Renal cortical epithelial cell (primary cell): ENCODE data around the gene AHRR. TPM values are rescaled to one million over a fixed set of nuclear protein-coding genes. Genes with fewer than 3 reads are reported as not detected.
"Not testable (repeated sequence)": the region's sequence is repeated elsewhere in the genome, so short reads cannot be mapped to it uniquely, and the experiment has no call there.

Experiments
- DNase-seq: peaks from one replicate; pipeline ENCODE4 v3.0.0-alpha.2; 2011; ENCODE audit warnings: low read depth
- total RNA-seq: library from RNA; depleted of rRNA; stranded (reverse); fragments of >200 nt; gene quantifications from 2 replicates; pipeline ENCODE4 v1.2.3, GENCODE V29; 2014

Gene AHRR
- total RNA-seq, 1 donor from 2014 or later = 2.4 TPM

DNA sequence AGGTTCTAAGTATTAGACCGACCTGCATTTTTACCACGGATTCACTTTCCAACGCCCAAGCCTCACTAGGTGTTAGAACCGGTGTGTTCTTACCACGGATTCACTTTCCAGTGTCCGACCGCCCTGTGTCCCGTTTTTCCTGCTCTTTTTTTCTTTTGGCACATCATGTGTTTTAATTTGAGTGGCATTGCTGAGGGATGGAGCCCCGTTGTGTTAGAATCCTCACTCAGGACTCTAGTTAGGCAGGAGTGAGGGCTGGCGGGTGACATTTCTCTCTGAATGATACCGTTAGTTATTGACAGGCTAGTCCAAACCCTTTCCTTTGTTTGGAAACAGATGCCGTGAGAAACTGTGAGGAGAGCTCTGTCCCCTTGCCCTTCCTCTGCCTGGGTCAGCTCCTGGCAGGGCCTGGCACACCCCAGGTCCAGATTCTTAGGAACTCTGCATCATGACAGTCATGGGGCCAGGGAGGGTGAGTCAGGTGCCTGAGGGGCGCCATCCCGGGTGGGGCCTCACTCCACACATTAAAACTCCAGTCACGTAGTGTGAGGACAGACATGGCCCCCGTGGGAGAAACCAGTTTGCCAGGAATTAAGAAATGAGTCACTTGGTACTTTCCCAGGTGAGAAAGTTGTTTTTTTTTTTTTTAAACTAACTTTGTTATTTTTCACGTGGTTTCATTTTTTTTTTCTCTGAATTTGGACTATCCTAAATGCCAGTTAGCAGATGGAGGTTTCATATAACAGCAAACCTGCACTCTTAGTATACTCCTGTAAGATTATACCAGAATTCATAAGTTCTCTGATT, 137.2 kb downstream of the AHRR start:
- peak; percentile 93 for DNase-seq

DNA sequence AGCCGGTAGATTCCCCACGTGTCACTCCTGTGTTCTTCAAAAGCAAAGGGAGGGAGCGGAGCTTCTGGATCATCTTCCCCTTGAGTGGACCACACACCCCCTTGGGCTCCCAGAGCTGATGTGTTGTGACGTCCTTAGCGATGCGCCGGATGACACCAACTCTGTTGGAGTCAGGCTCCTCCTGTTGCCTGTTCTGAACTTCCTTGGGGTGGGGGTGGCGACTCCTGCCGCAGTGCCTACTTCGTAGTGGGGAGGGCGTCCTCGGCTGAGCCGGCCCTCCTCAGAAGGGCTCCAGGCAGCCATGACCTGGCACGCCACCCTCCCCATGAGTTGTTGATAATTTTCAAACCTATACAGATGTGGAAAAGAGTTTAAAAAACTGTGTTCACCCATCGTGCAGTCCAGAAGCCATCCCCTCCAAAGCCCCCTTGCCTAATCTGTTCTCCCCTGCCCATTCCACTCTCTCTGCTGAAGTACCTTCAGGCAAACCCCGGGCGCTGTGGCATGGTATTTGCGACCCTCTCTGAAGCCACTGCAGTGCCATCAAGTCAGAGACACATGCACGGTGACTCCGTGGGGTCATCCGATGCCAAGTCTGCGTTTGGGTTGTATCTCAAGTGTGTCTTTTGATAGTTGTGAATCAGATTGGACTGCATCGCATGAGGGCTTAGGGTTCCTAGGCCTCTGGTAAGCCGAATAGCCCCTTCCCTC, 138.2 kb downstream of the AHRR start:
- DNase-seq = no peak

DNA sequence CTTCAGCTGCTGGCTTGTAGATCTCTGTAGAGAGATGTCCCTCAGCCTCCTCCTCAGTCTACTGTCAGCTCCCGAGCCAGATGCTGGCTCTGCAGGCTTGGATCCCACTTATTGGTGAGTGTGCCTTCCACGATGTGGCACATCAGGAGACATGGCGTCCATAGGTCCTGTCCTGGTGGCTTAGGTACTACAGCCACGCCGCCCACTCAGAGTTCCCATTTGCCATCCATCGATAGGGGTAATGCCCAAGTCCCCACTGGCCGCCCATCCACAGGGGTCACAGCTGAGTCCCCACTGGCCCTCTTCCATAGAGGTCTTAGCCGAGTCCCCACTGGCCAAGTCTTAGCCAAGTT, 138.7 kb downstream of the AHRR start:
- no peak for DNase-seq

DNA sequence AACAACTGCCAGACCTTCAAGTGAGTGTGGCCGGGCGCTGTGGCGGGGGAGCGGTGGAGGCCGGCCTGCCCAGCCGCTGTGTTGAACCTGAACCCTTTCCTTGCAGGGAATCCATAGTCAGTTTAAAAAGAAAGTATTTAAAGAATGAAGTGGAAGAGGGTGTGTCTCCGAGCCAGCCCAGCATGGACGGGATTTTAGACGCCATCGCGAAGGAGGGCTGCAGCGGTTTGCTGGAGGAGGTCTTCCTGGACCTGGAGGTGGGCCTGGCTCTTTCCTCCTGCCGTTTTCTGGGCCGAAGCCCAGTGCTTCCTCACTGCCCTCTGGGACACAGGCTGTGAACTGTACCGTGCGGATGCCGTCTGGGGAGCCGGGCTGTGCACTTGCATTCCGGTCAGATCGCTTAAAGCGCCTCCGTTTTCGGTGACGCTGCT, 140.6 kb downstream of the AHRR start:
- DNase-seq = no peak

DNA sequence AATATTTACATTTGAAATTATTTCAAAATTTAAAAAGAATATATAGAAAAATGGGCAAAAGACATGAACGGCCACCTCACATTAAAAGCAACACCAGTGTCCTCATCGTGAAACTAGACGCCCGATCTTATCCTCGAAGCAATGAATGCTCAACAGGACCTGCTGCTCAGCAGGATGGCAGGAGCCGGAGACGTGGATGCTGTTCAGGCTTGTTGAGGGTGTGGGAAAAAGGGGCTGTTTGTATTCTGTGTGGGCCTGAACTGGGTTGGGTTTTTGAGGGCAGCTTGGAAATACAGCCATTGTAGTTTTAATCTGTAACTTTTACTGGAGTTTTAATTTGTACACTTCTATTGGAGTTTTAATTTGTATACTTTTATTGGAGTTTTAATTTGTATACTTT, 141.8 kb downstream of the AHRR start:
- no peak for DNase-seq

DNA sequence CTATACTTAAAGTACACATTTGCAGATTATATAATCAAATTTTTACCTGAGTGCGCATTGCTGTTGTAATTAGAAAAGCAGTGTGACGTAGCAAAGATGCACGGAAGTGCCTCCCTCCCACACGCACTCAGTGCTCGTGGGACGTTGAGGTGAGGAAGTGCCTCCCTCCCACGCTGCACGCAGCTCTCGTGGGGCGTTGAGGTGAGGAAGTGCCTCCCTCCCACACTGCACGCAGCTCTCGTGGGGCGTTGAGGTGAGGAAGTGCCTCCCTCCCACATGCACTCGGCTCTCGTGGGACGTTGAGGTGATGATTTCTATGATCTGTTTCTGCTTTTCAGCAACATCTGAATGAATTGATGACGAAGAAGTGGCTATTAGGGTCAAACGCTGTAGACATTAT, 142.4 kb downstream of the AHRR start:
- no peak for DNase-seq

DNA sequence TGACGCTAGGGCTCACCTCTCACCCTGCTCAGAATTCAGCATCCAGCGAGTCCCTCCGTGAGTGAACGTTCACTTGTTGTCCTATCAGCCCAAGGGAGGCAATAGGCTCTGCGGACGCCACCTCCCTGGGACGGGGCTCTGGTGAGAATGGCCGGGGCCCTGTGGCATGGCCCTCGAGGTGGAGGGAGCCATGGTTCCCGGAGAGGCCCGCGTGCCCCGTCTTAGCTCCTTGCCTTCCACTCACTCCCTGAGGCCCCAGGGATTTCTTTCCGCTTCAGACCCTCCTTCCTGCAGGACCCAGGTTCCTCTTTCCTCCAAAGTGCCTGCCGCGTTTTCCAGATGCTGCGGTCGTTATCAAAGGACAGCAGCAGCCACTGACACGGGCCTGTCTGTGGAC, 142.9 kb downstream of the AHRR start:
- no peak for DNase-seq

DNA sequence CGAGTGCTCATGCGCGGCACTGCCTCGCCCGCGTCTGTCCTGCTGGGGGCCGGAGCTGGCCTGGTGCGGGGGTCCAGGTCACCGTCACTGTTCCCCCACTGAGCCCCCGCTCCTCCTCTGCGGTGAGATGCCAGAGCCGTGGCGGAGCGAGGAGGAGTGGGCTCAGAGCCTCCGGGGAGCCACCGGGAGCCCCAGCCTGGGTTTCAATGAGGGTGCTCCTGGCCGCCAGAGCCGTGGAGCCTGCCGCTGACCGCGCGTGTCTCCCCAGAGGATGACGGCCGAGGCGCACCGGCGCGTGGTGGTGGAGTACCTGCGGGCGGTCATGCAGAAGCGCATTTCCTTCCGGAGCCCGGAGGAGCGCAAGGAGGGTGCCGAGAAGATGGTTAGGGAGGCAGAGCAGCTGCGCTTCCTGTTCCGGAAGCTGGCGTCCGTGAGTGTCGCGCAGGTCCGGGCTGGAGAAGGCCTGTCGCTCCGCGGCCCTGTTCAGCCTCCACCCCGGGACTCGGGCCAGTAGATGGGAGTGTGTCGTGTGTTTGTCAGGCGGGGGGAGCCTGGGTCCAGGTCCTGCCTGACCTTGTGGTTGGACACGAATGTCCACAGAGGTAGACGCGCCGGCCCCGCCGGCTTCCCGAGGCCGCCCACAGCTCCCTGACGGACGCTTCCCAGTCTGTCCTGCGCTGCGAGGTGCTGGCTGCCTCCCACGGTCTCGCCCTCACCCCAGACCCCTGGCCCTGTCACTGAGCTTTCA, 143.5 kb downstream of the AHRR start:
- DNase-seq = no peak

DNA sequence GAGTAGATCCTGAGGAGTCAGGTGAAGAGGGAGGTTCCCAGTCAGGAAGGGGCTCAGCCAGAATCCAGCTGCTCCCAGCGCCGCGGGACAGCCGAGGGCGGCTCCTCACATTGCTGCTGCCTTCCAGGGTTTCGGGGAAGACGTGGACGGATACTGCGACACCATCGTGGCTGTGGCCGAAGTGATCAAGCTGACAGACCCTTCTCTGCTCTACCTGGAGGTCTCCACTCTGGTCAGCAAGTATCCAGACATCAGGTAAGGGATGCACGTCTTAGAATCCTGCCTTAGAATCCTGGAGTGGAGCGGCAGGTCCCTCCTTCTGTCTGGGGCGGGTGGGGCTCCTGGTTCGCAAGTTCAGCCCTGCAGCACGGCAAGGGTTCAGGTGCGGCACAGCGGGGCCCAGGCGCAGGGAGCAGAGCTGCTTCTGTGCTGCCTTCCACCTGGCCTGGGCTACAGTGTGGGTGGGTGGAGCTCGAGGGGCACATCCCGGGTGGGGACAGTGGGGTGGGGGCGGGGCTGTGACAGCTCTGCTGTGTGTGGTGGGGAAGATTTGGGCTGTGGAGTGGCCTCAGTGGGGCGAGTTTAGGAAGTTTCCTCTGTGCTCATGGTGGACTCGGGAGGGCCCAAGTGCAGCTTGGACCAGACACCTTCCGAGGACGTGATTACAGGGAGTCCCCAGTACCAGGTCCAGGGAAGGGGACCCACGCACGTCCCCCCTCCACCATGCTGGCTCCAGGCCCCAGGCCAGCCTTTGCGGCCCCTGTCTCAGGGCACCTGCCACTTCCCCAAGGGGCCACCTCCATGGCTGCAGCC, 144.3 kb downstream of the AHRR start:
- no peak for DNase-seq

DNA sequence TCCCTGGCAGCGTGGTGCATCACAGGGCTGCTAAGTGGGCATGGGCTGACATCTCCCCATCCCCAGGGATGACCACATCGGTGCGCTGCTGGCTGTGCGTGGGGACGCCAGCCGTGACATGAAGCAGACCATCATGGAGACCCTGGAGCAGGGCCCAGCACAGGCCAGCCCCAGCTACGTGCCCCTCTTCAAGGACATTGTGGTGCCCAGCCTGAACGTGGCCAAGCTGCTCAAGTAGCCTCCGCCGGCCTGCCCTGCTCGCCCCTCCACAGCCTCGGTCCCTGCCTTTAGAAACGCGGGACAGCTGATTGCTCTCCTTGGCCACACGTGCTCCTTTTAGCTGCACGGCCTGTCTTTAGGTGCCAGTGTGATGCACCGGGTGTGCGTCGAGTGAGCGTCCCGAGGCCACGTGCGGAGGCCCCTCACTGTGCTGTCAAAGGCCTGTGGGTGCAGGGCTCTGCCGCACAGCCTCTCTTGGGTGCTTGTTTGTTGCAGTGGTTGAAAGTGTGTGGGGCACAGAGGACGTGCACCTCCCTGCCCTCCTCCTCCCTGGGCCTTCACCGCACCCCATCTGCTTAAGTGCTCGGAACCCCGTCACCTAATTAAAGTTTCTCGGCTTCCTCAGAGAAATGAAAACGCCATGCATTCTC, 145.3 kb downstream of the AHRR start:
- no peak for DNase-seq

DNA sequence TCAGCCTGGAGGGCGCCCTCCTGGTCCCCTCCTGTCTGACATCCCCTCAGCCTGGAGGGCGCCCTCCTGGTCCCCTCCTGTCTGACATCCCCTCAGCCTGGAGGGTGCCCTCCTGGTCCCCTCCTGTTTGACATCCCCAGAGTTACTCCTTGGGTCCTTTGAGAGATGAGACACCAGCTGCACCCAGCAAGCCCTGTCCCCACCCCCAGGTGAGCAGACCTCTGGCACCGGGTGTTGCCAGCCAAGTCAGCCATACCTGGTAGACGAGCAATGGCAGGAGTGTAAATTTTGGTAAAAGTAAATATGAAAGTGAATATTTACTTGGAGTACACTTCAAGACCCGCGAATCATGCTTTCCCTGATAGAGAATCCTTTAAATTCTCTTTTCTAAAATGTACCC, 146.9 kb downstream of the AHRR start:
- no peak for DNase-seq

DNA sequence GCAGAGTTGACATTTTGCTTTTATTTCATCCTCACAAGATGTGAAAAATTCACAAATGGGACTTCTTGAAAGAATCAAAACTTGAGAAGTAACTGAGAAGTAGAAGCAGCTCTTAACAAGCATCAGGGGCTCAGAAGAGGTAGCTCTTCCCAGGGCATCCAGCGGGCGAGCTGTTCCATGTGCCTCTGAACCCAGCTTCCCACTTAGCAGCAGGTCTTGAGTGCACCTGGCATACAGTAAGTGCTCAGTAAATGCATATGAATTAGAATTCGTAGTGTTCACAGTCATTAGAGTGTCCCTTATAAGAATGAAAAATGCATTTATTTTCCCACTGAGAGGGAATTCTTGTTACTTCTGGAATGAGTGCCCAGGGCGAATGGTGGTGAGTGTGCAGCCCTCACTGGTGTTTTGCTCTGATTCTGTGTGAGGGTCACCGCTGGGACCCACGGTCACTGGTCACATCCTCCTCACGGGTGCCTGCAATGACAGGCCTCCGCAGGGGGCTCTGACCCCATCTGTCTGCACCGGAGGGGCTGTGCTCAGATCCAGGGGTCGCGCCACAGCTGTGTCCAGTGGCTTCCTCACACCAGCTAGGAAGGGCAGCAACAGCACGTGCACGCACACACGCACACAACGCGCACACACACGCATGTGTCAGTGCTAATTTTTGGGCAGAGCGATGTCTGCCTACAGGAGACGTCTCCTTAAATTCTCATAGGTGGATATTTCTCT, 148.4 kb downstream of the AHRR start:
- DNase-seq = no peak

DNA sequence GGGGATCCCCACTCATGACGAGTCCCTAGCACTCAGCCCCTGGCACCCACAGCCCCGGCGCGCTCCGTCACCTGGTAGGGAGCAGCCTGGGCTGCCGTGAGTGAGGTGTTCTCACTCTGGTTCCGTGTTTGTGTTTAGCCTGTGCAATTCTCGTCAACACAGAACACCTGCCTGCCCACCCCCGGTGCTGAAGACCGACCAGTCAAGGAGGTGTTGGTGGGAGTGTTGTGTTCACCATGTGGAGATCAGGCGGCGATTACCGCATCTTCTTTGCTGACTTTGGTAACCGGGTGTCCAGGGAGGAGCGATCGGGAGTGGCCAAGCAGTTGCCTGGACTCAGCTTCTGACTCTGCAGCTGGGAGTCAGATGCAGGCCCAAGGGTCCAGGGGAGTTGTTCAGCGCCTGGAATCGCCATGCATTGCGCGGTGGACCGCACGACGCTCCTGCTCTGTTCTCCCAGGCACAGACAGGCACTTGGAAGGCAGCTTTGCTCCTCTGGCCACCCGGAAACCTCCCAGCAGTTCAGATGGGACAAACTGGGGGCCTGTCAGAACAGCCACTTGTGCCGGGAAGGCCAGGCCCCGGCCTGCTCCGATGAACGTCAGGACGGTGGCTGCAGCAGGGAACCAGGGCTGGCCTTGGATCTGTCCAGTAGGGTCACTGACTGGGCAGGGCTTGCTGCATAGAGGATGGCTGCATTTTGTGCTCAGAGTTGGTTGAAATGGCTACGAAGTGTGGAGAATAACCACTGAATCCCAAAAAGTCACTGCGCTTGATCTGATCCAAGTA, 149.6 kb downstream of the AHRR start:
- DNase-seq = no peak

DNA sequence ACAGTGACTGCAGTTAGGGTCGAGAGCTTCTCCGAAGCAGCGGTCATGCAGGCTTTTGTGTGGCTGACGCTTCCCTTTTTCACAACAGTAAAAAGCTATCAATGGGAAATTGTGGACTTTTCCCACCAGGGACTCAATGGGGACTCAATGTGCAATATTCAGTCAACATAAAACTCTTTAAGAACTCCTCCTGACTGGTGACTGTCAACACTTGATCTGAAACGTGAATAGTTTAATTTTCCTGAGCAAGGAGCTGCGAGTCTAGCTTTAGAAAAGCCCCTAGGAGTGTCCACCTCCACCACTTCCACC, 150.2 kb downstream of the AHRR start:
- DNase-seq = no peak

DNA sequence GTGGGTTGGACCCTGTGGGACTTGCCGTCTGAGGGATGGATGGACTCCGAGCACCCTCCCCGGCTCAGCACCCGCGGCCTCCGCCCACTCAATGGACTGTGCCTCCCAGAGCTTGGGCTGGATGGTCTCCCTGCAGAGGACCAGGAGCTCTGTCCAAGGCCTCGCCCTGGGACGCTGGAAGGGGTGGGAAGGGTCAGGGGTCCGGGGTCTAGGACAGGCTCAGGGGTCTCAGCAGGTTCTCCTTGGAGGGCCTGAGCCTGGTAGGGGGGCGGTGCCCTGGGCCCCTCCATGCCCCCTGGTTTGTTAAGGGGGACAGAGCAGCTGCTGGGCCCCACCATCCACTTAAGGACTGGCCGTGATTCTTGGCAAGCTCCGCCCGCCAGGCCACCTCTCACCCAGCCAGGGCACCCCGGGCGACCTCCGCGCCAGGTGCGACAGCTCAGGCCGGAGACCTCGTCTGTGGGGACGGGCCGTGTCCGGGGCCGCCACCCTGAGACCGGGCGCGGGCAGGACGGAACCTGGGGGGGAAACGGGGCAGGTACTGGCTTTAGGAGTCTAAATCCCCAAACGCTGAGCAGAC, 150.7 kb downstream of the AHRR start:
- DNase-seq = no peak

DNA sequence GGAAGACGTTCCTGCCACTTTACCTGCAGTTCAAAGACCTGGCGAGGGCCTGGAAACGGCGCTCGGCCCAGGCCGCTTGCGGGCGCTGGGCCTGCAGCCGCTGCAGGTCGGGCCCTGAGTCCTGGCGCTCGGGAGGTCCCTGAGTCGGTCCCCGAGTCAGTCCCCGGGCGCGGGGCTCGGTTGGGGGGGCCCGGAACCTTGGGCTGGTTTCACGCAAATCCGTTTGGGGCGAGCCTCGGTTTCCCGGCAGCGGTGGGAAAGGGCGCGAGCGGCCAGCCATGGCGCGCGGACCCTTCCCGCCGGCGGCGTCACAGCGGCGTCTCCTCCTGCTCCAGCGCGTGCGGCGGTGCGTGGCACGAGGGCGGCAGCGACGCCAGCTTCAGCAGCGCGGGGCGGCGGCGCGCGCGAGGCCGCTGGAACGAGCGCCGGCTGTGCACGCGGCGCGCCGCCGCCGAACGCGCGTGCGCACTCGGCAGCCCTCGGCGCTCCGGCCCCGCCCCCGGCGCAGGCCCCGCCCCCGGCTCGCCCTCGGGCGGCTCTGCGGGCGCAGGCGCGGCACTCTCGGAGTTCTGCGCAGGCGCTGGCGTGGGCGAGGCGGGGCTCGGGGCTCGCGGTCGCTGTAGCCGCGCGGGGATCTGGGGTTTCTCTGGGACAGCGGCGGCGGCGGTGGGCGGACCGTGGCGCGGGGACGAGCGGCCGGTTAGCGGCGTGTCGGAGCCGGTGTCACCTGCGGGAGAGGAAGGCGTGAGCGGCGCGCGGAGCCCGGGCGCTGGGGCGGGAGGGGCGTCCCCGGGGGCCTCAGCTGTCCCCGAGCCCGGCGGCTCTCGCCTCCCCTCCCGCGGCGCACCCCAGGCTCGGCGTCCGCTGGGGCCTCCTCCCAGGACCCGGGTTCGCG, 151.4 kb downstream of the AHRR start:
- peak; percentile 19 for DNase-seq

DNA sequence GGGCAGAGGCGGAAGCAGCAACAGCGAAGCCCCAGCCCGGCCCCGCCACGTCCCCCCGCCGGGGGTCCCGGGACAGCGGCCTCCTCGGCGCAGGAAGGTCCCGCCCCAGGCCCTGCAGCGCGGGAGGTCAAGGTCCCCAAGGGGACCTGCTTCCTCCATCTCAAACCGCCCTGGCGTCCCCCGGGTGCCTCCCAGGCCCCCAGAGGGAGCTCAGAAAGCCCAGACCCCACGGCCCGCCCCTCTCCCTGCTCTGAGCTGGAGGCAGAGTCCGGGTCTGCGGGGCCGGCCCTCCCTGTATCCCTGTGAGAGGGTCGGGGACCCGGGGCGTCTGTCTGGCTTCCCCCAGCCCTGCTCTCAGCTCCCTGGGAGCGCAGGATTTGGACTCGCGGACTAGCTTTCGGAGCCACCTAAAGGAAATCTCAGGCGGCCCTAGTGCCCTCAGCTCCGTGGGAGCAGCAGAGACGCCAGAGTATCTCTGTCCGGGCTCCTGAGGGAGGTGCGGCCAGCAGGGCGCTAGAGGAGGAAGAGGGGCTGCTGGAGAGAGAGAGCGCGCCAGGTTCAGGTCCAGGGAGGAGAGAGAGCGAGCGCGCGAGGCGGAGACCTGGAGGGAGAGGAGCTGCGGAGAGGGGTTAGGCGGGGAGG, 152.2 kb downstream of the AHRR start:
- peak; percentile 11 for DNase-seq

DNA sequence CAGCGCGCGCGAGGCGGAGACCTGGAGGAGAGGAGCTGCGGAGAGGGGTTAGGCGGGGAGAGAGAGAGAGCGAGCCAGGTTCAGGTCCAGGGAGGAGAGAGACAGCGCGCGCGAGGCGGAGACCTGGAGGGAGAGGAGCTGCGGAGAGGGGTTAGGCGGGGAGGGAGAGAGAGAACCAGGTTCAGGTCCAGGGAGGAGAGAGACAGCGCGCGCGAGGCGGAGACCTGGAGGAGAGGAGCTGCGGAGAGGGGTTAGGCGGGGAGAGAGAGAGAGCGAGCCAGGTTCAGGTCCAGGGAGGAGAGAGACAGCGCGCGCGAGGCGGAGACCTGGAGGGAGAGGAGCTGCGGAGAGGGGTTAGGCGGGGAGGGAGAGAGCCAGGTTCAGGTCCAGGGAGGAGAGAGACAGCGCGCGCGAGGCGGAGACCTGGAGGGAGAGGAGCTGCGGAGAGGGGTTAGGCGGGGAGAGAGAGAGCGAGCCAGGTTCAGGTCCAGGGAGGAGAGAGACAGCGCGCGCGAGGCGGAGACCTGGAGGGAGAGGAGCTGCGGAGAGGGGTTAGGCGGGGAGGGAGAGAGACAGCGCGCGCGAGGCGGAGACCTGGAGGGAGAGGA, 152.8 kb downstream of the AHRR start:
- not testable (repeated sequence) for DNase-seq
